T-helper 1 cell treated with Interleukin-12 subunit alpha and Interleukin-12 subunit beta and Interleukin-4 antibody, amounts not matched to agents 30 μg/mL and 1 μg/mL, for 36 hours (primary cell): ENCODE data around the gene NBDY.
"Not testable (repeated sequence)": the region's sequence is repeated elsewhere in the genome, so short reads cannot be mapped to it uniquely, and the experiment has no call there.

Source experiments
- H3K27ac Mint-ChIP-seq: one replicate; pipeline ENCODE4 v1.8.0; 2021; ENCODE audit warnings: mild to moderate bottlenecking, mixed read lengths
- H3K27me3 Mint-ChIP-seq: one replicate; pipeline ENCODE4 v1.8.0; 2021; ENCODE audit warnings: low read depth, mixed read lengths
- H3K36me3 Mint-ChIP-seq: one replicate; pipeline ENCODE4 v1.8.0; 2021; ENCODE audit warnings: low read depth, mixed read lengths
- H3K4me1 Mint-ChIP-seq: one replicate; pipeline ENCODE4 v1.8.0; 2021; ENCODE audit warnings: low read depth, mixed read lengths
- H3K4me3 Mint-ChIP-seq: one replicate; pipeline ENCODE4 v1.8.0; 2021; ENCODE audit warnings: mild to moderate bottlenecking, moderate library complexity, mixed read lengths
- H3K9me3 Mint-ChIP-seq: one replicate; pipeline ENCODE4 v1.8.0; 2021; ENCODE audit warnings: mixed read lengths

The NBDY gene

DNA sequence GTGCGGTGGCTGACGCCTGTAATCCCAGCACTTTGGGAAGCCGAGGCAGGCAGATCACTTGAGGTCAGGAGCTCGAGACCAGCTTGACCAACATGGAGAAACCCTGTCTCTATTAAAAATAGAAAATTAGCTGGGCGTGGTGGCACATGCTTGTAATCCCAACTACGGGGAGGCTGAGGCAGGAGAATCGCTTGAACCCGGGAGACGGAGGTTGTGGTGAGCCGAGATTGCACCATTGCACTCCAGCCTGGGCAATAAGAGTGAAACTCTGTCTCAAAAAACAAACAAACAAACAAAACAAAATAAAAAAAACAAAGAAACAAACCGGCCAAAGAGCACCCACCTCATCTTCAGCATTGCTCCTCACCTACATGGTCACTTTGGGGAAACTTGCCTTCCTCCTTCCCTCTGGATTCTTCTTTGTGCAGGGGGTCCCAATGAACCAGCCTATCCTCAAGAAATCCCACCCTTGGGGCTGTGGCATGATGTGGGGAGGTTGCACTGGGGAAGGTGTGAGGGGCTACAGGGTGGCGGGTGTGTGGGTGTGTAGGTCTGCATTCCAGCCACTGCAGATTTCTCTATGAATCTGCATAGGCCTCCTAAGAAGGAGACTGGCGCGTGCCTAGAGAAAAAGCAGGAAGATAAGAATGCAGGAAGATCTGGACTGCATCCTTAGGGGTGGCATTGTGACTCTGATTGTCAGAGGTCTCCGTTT is 31.5 kb downstream of the NBDY start:
- H3K27ac Mint-ChIP-seq, H3K27me3 Mint-ChIP-seq, H3K4me3 Mint-ChIP-seq, H3K36me3 Mint-ChIP-seq, H3K9me3 Mint-ChIP-seq: not testable (repeated sequence)
- H3K4me1 Mint-ChIP-seq: peaks cover 46% of the 10 kb centered on the region

- peaks cover 51% of the 10 kb centered on the region for H3K4me1 Mint-ChIP-seq
- no peaks in the 10 kb centered on the region for H3K27me3 Mint-ChIP-seq
- no peaks in the 10 kb centered on the region for H3K9me3 Mint-ChIP-seq
- no peak overlapping the region for H3K4me3 Mint-ChIP-seq
- H3K27ac Mint-ChIP-seq: peak overlapping the region; percentile 84
- H3K36me3 Mint-ChIP-seq: peaks cover 4% of the 10 kb centered on the region
Observed at GRCh38 chrX:56761167-56761566, 32.1 kb downstream of the NBDY start.

GRCh38 chrX:56762220-56762619 is 33.2 kb downstream of the NBDY start:
- Mint-ChIP-seq H3K4me3 (peak overlapping the region; percentile 79), H3K36me3 (peaks cover 5% of the 10 kb centered on the region), H3K9me3 (no peaks in the 10 kb centered on the region), H3K27me3 (no peaks in the 10 kb centered on the region), H3K4me1 (peaks cover 53% of the 10 kb centered on the region), H3K27ac (peak overlapping the region; percentile 84)

DNA sequence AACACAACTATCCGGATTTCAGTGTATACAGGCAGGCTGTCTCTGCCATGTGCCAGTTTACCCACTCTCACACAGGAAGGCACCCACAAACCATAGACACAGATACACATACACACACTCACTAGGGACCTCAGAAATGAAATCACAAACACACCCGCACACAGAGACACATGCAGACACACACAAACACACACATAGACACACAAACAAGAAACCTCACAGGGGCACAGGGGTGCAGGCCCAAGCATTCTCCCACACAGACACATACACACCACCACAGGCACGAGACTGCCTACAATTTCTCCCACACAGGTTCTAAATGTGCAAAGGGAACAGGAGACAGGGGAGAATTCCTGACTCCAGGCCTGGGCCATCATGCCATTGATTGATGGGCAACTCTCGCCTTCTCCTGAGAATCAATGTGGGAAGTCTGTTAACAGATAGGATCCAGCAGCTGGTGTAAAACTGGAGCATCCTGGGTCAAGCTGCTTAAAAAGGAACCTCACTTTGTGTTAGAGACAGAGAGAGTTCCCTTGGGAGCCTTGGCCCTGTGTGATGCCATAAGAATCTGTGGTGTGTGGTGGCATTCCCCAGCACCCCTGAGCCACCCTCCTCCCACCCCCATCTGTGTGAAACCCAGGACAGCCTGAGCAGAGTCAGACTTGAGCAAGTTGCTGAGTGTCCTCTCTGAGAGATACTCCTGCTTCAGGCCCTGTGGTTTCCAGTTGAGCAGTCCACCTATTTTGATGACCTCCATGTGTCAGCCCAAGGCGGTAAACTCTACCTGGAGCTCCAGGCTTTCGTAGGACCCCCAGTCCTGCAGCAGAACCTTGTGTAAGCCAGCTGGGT is 33.9 kb downstream of the NBDY start:
- peak overlapping the region; percentile 79 for H3K4me3 Mint-ChIP-seq
- H3K9me3 Mint-ChIP-seq: no peaks in the 10 kb centered on the region
- peak overlapping the region; percentile 84 for H3K27ac Mint-ChIP-seq
- H3K36me3 Mint-ChIP-seq: peaks cover 5% of the 10 kb centered on the region
- no peaks in the 10 kb centered on the region for H3K27me3 Mint-ChIP-seq
- H3K4me1 Mint-ChIP-seq: peaks cover 50% of the 10 kb centered on the region

DNA sequence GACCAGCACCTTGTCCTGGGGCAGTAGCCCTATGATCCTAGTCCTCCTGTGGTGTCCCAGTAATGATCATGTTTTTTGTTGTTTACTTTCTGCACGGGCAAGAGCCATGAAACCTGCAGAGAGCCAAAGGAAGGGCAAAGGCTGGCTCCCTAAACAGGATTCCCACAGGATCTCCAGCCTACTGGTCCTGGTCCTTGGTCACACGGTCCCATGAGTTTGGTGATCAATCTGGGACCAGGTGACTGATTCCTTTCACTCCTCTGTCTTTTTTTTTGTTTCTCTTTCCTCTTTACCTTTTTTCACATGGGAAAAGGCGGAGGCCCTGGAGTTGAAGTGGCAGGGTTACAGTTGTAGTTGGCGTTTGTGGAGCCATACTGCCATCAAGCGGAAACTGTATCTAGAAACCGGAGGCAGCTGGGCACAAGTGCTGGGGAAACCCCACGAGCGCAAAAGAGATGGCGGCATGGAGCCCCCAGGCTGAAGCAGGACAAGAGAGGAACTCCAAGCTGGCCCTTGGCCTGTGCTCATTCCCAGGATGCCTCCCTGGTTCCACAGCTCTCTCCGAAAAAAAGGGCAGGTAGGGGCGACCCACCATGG is 34.6 kb downstream of the NBDY start:
- Mint-ChIP-seq H3K27ac (peak overlapping the region; percentile 97), H3K36me3 (peaks cover 5% of the 10 kb centered on the region), H3K9me3 (no peaks in the 10 kb centered on the region), H3K4me1 (peaks cover 50% of the 10 kb centered on the region), H3K27me3 (no peaks in the 10 kb centered on the region), H3K4me3 (no peak overlapping the region)

GRCh38 chrX:56764153-56764974 is 35.3 kb downstream of the NBDY start:
- peaks cover 50% of the 10 kb centered on the region for H3K4me1 Mint-ChIP-seq
- H3K27me3 Mint-ChIP-seq: no peaks in the 10 kb centered on the region
- H3K36me3 Mint-ChIP-seq: peaks cover 5% of the 10 kb centered on the region
- H3K27ac Mint-ChIP-seq: peak overlapping the region; percentile 97
- no peaks in the 10 kb centered on the region for H3K9me3 Mint-ChIP-seq
- peak overlapping the region; percentile 85 for H3K4me3 Mint-ChIP-seq

GRCh38 chrX:56764975-56765791 is 36.1 kb downstream of the NBDY start:
- Mint-ChIP-seq H3K4me1 (peaks cover 50% of the 10 kb centered on the region), H3K9me3 (no peaks in the 10 kb centered on the region), H3K36me3 (peaks cover 5% of the 10 kb centered on the region), H3K4me3 (peak overlapping the region; percentile 85), H3K27me3 (no peaks in the 10 kb centered on the region), H3K27ac (peak overlapping the region; percentile 97)

GRCh38 chrX:56765811-56766553 is 36.9 kb downstream of the NBDY start:
- Mint-ChIP-seq H3K4me3 (peak overlapping the region; percentile 85), H3K27ac (peak overlapping the region; percentile 97), H3K36me3 (peaks cover 5% of the 10 kb centered on the region), H3K27me3 (no peaks in the 10 kb centered on the region), H3K4me1 (peaks cover 46% of the 10 kb centered on the region), H3K9me3 (no peaks in the 10 kb centered on the region)

- H3K36me3 Mint-ChIP-seq: peaks cover 5% of the 10 kb centered on the region
- H3K27ac Mint-ChIP-seq: peak overlapping the region; percentile 72
- H3K4me1 Mint-ChIP-seq: peaks cover 38% of the 10 kb centered on the region
- H3K9me3 Mint-ChIP-seq: no peaks in the 10 kb centered on the region
- H3K27me3 Mint-ChIP-seq: no peaks in the 10 kb centered on the region
- no peak overlapping the region for H3K4me3 Mint-ChIP-seq
Observed at GRCh38 chrX:56766554-56767347, 37.7 kb downstream of the NBDY start.

DNA sequence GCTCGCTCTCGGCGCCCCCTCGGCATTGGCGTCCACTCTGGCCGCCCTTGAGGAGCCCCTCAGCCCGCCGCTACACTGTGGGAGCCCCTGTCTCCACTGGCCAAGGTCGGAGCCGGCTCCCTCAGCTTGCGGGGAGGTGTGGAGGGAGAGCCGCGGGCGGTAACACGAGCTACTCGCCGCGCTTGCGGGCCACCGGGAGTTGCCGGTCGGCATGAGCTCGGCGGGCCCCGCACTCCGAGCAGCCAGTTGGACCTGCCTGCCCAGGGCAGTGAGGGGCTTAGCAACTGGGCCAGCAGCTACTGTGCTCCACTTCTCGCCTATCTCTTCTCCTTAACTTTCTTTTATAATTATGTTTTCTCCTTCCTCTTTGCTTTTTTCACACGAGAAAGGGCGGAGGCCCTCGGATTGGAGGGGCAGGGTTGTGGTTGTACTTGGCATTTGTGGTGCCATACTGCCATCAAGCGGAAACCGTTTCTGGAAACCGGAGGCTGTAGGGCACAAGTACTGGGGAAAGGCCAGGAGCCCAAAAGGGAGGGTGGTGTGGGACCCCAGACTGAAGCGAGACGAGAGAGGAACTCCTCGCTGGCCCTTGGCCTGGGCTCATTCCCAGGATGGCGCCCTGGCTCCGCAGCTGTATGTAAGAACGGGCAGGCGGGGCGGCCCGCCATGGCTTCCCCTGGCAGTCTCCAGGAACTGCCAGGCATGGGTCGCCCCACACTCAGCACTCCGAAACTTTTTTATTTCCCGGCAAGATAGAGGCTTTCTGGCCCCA is 38.5 kb downstream of the NBDY start:
- H3K27me3 Mint-ChIP-seq, H3K9me3 Mint-ChIP-seq, H3K4me3 Mint-ChIP-seq, H3K36me3 Mint-ChIP-seq, H3K27ac Mint-ChIP-seq: not testable (repeated sequence)
- peaks cover 31% of the 10 kb centered on the region for H3K4me1 Mint-ChIP-seq

DNA sequence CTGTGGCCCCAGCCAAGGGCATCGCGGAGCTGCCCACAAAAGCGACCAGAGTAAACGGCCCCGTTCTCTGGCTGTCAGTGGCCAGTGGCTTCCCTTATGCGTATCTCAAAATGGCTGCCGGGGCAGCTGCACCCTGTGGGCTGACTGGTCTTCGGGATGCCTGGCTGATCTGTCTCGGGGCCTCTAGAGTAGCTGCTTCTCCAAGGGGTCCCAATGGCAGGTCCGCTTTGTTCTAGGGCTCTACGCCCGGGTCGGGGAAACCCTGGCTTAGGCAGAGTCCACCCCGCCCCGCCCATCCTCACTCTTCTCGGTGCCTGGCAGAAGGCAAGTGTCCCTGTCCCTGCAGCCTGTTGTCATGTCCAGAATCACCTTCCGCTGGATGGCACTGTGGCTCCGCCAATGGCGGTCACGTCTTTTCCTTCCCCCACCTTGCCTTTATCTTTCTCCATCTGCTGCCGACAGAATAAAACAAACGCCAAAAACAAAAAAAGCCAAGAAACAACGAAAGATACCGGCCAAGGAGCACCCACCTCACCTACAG is 39.1 kb downstream of the NBDY start:
- H3K27ac Mint-ChIP-seq, H3K4me3 Mint-ChIP-seq, H3K27me3 Mint-ChIP-seq, H3K36me3 Mint-ChIP-seq, H3K9me3 Mint-ChIP-seq: not testable (repeated sequence)
- H3K4me1 Mint-ChIP-seq: peaks cover 25% of the 10 kb centered on the region
